Esophagus muscularis mucosa (tissue), 4 donors: ENCODE results near the gene FGD2.

ENCODE experiments used
- EP300 ChIP-seq: sonication (generic); formaldehyde crosslinking; IDR thresholded peaks from one replicate; pipeline ENCODE4 v1.6.1; 2017; ENCODE audit warnings: antibody characterized with exemption
- POLR2A ChIP-seq: fragments of 450-650 bp; IDR thresholded peaks from one replicate; pipeline ENCODE4 v1.6.1; 2017; ENCODE audit warnings: antibody characterized with exemption, moderate library complexity, mild to moderate bottlenecking, low read depth
- POLR2AphosphoS5 ChIP-seq, 2 donors: sonication (generic); formaldehyde crosslinking; IDR thresholded peaks; one replicate each; pipeline ENCODE4 v1.6.1; 2017; ENCODE audit warnings: antibody characterized with exemption in 2 of 2
- TF ChIP-seq, protein P1 (sequence below), 3 experiments: fragments of 200-600 bp in 2 of 3; fragments of 450-650 bp in 1 of 3; sonication (generic) in 2 of 3; IDR thresholded peaks; one replicate each; pipeline ENCODE4 v1.5.1; 2017 to 2019; ENCODE audit warnings: antibody characterized with exemption in 3 of 3, mild to moderate bottlenecking in 2 of 3, moderate library complexity in 1 of 3

DNA sequence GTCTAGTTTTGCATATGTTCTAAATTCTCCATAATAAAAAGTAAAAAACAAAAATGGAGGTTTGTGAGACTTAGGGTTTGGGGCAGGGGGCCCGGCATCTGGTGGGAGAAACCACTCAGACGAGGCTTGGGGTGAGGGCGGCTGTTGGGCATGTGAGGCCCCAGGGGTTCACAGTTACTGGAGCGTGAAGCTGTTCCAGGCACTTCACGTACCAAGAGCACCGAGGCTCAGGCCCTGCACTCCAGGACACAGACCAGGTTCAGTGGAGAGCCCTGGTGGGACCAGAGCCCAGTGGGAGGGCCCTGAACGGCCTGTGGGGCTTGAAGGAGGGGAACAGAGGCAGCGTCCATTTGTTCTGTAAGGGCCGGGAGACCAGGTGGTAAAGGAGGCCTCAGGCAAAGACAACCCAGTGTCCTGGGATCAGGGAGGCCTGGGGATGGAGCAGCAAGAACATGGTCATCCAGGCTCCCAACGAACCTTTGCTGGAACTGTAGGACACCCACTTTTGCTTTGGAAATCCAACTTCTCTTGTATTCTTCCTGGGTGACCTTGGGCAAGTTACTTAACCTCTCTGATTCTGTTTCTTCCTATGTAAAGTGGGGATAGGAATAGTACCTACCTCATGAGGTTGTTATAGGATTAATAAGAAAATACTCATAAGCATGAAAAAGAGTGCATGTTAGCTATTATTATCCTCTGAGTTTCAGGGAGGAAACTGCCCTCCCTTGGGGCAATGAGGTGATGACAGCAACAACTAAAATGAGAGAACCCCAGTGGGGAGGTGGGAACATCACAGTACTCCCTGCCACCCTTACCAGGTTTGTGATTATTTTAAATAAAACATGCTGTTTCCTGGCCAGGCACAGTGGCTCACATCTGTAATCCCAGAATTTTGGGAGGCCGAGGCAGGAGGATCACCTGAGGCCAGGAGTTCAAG, 1.1 kb upstream of the FGD2 start:
- TF ChIP-seq, protein P1, sequence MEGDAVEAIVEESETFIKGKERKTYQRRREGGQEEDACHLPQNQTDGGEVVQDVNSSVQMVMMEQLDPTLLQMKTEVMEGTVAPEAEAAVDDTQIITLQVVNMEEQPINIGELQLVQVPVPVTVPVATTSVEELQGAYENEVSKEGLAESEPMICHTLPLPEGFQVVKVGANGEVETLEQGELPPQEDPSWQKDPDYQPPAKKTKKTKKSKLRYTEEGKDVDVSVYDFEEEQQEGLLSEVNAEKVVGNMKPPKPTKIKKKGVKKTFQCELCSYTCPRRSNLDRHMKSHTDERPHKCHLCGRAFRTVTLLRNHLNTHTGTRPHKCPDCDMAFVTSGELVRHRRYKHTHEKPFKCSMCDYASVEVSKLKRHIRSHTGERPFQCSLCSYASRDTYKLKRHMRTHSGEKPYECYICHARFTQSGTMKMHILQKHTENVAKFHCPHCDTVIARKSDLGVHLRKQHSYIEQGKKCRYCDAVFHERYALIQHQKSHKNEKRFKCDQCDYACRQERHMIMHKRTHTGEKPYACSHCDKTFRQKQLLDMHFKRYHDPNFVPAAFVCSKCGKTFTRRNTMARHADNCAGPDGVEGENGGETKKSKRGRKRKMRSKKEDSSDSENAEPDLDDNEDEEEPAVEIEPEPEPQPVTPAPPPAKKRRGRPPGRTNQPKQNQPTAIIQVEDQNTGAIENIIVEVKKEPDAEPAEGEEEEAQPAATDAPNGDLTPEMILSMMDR (IDR thresholded peaks at IDR 0.05): no peak
- no peak for TF ChIP-seq POLR2A
- TF ChIP-seq POLR2AphosphoS5 (IDR thresholded peaks at IDR 0.05): no peak
- TF ChIP-seq EP300: no peak
